Left hindlimb (tissue), 1 donor: ENCODE data around the gene KRT2.
"Not testable (repeated sequence)": the region's sequence is repeated elsewhere in the genome, so short reads cannot be mapped to it uniquely, and the experiment has no call there.

Experiments
- DNase-seq: peaks from one replicate; pipeline ENCODE4 v3.0.0-alpha.2; 2018

Gene KRT2

DNA sequence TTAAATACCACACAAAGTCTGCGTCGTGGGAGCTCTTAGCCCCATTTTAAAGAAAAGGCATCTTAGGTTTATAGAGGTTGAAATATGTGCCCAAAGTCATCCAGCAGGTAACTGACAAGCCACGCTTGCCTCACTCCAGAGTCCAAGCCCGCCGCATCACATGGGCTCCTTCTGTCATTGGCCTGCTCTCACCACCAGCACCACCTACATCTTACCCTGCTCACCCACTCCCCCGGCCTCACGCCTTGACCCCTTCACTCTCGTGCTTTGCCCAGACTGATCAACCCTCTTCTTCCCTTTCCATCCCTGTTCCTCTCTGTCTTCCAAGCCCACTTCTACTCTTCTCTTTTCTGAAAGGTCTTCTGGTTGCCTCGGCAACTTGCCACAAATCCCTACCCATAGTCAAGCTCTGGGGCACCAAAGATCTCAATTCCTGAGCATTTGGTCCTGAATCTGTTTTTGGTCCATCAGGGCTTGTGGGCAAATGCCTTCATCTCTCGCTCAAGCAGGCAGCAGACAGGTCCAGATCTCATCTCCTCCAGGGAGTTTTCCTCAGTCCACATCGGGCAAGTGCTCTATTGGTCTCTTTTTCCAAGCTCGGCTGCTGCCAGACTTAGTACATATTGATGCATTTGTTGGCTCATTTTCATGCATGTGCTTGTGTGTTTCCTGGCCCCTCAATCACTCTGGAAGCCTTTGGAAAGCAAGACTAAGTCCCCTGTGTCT lies 31.7 kb upstream of the KRT2 start:
- no peak for DNase-seq

DNA sequence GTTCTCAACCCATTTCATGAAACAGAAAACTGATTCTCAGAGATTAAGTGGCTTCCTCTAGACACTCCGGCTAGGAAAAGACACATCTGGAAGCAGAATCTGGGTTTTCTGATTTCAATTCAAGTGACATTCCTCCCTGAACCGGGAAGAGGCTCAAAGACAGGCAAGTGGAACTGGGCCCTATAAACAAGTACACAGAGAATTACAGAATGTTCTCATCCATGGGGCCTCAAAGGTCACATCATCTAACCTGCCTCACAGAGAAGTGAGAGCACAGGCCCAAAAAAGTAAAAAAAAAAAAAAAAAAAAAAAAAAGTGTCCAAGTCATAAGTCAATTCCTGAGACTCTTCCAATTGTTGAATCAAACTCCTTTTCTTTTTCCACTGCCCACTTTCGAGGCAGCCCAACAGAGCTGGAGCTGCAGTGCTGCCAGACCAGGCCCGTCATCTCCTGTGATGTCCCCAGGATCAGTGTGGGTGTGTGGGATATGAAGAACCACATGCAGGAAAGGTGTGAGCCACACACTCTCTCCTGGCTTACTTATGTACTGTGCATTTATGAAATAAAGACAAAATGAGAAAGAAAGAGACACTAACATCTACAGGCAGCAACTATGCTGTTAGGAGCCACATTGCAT lies 31.0 kb upstream of the KRT2 start:
- DNase-seq, result no peak

DNA sequence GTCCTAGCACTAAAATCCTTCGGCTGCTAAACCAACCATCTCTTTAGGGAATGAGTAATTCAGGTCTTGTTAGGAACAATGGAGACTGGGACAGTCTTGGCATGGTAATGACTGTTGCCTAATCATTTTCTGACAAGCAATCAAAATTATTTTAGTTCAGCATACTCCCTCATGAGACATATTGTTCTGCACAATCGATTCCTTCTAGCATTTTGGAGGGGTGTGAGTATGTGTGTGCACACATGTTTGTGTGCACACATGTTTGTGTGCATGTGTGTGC lies 30.3 kb upstream of the KRT2 start:
- DNase-seq, result no peak

DNA sequence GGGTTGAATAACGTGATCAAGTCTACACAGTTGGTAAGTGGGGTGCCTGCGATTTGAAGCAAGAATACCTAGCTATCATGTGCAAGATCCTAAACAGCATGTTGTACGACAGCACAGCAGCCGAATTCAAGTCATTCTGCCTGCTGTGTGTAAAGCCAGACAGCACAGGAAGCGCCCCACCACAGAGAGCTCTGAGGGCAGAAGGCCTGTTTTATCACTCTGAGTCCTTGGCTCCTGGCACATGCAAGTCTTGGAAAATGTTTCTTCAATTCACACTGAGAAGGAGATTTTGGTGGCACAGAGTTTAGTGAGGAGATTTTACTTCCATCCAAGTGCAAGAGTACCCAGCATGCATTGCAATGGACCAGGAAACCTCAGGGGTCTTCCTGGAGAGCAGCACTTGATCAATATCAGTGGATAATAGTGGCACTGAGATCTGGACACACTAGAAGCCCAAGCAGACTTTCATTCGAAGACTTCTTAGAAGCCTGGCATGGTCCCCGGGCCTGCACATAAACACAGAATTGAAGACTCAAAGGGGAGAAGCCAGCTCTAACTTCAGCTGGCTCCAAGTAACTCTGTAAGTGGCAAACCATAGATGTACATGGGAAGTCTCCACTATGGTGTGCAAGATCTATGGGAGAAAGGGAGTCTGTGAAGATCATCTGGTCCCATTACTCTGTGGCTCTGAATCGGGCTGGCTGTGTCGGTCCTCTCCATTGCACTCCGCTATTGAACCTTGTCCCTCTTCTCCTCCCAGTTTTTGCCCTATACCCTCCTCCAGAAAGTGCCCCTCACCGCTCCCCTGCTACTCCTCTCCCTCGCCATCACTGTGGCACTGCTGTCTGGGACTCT lies 29.7 kb upstream of the KRT2 start:
- DNase-seq, result no peak

DNA sequence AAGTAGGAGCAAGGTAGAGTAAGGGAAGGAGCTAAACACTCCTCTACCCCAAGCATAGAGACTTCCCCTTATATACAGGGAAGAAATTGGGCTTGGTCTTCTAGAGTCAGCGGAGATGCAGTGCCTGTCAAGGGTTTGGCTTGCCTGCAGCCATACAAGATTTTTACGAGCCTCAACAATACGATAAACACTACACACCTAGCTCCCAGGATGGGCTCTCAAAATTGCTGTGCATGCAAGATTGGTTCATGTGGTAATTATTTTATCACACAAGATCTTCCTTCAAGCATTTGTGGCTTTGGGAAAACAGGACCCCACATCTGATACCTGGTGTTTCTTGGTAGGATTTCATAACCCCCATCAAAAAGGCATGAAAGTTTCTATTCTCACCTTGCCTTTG lies 28.4 kb upstream of the KRT2 start, which contains the start of gene KRT1:
Gene KRT1, minus strand, starts transcription at position 45 of the 400 bp plus-strand sequence. CDS start 59 bp downstream, outside the sequence.
- DNase-seq, result no peak

DNA sequence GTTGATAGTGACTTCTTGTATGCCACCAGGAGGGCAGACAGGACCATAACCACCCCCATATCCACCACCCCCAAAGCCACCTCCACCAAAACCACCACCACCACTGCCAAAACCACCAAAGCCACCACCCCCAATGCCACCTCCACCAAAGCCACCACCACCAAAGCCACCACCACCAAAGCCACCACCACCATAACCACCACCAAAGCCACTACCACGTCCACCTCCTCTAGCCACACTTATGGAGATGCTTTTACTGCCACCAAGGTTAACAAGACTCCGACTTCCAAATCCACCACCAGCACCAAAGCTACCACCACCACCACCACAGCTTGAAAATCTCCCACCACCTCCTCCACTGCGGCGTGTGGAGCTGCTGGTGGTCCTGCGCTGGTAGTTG lies 27.9 kb upstream of the KRT2 start:
- no peak for DNase-seq

DNA sequence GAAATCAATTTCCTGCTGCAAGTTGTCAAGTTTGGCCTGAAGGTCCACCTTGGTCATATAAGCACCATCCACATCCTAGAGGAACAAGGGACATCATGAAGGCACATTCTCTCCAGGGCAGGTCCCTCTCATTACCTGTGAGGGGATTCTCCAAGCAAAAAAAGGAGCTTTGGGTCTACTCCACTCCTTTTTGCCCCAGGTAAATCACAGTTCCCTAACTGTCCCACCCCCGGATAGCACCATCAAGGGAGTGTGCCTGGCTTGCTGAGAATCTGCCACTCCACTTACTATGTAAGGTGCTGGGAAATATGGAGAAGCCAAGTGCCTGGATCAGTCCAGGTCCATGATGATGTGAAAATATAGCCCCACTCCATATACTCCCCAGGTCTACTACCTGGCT lies 25.7 kb upstream of the KRT2 start:
- no peak for DNase-seq

DNA sequence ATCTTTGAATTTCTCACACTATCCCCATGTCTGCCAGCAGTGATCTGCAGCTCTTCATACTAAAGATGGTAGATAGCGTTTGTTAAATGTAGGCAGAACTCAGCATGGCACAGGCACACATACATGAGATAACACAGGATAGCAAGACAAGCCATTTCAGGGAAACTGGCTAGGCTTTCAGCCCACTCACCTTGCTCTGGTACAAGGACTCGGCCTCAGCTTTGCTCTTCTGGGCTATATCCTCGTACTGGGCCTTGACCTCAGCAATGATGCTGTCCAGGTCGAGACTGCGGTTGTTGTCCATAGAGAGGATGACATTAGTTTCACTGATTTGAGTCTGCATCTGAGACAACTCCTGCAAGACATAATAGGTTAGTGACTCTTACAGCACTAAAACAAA lies 25.1 kb upstream of the KRT2 start:
- DNase-seq, result no peak

DNA sequence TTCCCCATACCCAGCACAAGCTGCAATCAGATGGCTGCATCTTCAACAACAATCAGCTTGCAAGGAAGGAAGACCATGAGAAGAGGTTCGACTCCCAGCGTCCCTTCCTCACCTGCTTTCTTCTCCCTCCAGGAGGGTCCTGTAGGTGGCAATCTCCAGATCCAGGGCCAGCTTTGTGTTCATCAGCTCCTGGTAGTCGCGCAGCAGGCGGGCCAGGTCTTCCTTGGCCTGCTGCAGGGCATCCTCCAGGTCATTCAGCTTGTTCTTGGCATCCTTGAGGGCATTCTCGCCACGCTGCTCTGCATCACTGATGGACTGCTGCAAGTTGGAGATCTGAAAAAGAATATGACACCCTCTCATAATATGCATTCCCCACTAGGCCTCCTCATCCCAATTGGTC lies 24.2 kb upstream of the KRT2 start:
- no peak for DNase-seq

DNA sequence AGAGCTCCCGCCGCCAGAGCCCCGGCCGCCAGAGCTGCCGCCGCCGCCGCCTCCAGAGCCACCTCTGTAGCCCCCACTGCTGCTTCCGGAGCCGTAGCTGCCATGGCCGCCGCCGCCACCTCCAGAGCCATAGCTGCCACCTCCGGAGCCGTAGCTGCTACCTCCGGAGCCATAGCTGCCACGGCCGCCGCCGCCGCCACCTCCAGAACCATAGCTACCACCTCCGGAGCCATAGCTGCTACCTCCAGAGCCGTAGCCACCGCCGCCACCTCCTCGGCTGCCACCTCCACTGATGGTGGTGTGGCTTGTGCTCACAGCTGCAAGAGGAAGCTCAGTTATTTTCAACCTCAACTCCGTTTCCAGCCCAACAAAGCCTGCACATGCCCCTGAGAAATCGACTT lies 23.3 kb upstream of the KRT2 start:
- no peak for DNase-seq

DNA sequence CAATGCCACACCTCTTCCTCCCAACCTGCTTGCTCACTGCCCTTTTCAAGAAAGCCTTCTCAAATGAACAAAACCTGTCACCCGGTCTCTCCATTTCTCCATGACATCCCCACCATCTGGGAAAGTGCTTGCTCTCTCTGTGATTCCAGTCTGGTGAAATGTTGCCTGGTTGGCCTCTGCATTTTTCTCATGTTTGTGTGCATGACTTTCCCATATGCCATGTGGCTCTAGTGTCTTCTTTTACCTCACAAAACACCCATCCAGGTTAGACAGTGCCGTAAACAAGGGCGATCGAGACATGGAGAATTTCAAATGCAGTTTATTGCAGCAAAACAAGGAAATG lies 22.4 kb upstream of the KRT2 start:
- DNase-seq, result no peak

DNA sequence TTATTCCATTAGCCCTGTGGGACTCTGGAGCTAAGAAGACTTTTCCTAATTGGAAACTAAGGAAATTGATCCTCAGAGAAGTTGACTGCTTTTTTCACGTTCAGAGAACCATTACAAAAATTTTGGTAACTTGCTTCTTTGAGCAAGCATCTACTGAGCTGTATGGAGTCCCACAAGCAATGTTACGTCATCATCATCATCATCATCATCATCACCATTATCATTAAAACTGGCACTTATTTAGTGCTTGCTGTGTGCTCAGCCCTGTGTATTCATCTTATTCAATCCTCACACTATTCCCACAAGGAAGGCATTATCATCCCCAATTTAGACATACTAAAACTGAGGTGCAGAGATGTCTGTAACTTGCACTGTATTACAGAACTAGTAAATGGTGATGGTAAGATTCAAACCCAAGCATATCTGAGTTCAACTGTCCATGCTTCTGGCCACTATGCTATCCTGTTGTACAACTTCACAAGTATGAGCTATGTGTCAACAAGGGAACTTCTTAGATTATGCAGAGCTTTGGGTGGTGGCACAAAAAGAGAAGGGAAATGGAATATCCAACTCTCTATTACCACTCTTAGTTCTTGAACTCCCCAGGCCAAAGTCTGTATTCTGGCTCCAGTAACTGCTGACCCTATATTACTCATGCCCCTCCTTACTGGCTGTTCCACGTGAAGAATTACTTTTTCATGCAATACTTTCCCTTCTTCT lies 21.9 kb upstream of the KRT2 start:
- no peak for DNase-seq

DNA sequence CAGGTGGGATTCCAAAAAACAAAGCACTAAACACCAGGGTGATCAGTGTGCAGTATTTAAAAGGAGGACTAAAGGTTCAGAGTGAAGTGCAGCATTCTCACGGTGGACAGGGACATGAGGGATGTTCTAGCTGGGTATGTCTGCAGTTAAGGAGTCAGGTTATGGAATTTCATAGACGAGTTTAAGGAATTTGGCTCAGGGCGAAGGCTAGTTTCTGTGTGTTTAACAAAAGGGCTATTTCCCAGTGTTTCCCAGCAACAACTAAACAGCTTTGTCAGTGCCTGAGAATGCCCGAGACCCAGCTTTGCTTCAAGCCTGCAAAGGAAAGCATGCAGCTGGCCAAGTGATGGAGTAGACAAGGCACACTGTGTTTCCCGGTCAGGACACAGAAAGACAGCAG lies 21.2 kb upstream of the KRT2 start:
- DNase-seq, result no peak

DNA sequence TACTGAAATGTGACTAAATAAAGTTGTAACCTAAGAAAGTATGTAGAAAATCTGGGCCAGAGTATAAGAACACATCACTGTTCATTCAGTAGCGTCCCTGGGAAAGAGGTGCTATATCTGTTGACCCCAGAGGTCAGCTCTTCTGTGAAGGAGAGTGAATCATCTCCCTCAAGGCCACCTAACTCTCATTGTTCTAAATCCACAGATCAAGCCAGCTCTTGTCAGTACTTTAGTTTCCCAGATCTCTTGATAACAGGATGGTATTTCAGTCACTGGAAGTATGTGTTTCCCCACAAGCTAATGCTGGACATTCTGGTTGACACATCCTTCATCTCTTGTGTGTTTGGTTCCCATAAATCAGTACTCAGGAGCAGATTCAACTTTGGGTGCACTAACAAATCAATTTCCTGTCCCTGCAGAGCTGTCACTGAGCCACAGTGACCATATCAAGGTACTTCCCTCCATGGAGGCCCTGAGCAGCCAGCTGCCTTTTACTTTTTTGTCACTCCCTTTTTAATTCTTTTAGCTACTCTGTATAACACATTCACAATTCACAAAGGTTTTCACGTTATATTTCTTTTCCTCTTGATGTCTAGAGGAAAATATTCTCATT lies 20.4 kb upstream of the KRT2 start:
- no peak for DNase-seq

DNA sequence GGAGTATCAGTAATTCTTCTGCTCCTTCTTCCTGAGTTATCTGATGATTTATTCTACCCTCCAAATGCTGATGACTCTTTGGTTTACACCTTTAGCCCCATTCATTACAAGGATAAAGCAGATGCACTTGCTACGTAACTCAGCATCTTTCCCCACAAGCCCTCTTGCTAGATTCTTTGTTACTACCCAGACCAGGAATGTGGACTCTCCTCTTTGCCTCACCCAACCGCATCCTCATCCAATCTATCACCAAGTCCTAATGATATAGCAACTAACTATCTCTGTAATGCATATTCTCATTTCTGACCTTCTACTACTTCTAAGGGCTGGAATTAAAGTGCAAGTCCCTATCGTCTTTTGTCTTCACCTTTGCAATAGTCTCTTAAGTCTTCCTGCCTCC lies 18.9 kb upstream of the KRT2 start:
- no peak for DNase-seq

DNA sequence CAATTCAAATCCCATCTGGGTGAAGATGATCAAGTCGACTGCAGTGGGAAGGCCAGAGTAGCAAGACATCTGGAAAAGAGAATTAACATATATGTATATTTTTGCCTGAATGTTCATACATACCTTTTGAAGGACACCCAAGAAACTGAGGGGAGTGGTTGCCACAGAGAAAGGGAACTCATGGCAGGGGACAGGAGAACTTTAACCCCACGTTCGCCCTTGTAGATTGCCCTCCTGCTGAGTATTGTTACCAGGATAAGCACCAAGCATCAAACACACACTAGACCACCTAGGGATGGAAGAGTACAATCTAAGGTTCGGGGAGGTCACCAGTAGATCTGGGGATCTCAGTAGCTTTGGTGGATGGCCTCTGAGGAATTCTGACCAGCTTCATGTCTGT lies 18.5 kb upstream of the KRT2 start:
- no peak for DNase-seq

DNA sequence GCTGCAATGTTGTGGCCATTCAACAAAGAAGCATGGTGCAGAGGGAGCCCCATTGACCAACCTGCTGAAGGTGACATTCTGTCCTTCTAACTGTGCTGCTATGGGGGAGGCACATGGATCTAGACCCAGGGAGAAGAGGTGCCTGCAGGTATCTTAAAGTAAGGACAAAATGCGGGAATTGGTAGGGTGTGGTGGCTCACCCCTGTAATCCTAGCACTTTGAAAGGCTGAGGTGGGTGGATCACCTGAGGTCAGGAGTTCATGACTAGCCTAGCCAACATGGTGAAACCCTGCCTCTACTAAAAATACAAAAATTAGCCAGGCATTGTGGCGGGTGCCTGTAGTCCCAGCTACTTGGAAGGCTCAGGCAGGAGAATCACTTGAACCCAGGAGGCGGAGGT lies 17.9 kb upstream of the KRT2 start:
- DNase-seq, result not testable (repeated sequence)

DNA sequence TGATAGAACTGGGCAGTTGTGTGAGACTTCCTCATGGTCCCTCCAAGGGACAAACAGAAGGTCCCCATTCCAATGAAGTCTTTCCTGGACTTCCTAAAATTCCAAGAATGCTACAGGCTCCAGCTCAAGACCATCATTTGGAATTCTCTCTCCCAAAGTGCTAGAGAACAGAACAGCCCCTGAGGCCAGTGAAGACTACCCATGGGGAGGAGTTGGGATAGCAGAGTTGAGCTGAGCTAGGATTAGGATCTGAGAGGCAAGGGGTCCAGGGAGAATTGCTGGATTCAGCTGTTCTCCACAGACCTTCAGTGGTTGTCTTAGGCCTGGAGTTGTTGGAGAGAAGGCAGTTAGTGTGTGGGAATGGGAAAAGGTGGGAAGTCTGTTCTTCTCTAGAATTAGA lies 17.4 kb upstream of the KRT2 start:
- no peak for DNase-seq

DNA sequence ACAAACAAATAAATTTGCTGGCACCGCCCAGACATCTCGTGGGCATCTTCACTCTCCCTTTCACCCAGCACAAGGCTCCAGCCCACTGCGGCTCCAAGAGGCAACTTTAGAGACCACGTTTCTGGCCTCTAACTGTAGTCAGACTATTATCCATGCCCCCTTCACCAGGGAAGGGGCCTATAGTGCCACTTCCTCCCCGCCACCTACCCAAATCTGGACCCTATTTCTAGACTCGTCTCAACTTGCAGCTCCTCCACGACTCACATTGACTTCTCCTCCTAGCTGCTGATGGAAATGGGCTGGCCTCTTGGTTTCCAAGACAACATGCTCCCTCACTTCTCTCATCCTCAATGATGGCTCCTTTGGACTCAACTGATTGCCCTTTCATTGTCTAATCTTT lies 15.9 kb upstream of the KRT2 start:
- DNase-seq, result no peak

DNA sequence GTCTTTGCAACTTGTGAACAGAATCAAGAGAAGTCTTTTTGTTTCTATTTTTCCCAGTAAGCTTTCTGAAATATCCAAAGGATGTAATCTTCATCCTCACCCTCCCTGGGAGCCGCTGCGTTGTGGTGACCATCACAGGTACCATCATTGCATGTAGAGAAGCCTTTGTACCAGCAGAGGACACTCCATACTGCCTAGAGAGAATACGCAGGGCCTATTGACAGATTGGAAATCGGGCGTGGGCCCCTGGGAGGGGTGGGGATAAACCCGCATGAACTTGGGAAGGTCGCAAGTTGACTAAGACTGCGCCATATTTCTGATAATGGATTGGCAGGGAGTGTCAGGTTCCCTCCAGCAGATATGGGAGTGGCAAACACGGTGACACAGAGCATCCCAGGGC lies 15.5 kb upstream of the KRT2 start:
- no peak for DNase-seq

DNA sequence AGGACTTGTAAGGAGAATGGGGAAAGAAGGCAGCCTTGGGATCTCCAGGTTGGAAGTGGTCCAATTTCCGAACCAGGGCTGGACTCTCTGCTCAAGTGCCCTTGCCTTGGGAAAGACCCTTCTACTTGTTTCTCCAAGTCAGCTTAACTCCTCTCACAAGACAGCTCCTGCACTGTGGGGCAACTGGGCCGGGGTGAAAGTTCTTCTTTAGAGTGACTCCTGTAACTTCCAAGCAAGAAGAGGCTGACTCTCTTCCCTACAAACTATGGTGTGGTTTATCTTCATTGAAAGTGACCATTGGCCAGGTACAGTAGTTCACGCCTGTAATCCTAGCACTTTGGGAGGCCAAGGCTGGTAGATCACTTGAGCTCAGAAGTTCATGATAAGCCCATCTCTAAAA lies 14.5 kb upstream of the KRT2 start:
- no peak for DNase-seq

DNA sequence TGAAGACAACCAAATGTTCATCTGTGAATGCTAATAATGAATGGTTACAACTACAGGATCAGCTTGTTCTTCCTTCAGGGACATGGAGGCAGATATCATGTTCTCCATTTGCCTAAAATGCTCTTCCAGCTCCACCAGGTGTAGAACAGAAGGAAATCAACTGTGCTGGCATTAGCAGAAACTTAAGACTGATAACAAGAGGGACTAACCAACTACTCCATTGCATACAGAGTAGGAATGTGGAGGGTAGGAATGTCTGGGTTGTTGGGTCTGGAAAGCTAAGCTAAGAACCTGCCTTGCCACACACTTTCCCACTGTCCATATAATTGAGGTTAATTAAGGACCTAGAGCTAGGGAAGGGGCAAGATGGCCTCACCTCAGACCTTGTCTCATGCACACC lies 11.4 kb upstream of the KRT2 start:
- no peak for DNase-seq

DNA sequence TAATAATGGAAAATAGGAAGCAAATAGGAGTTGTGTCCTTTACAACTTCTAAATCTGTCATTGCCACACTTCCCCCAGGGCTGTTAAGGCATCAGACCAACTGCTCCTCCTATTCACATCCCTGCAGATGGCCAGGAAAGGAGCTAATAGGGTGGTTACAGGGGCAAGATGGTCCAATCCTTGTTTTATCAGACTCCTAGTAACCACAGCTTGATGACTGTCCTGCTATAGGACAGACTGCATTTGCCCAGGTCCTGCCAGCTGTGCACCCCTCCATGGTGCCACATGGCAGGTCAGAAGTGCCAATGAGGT lies 10.9 kb upstream of the KRT2 start:
- DNase-seq, result no peak
